ENCODE measurements around the gene NUP160. TPM values are rescaled to one million over a fixed set of nuclear protein-coding genes. Genes with fewer than 3 reads are reported as not detected.
"Not testable (repeated sequence)": the region's sequence is repeated elsewhere in the genome, so short reads cannot be mapped to it uniquely, and the experiment has no call there.

The NUP160 gene
- polyA plus RNA-seq, 3 donors = 10.6 to 15.7 (median 10.9) TPM

DNA sequence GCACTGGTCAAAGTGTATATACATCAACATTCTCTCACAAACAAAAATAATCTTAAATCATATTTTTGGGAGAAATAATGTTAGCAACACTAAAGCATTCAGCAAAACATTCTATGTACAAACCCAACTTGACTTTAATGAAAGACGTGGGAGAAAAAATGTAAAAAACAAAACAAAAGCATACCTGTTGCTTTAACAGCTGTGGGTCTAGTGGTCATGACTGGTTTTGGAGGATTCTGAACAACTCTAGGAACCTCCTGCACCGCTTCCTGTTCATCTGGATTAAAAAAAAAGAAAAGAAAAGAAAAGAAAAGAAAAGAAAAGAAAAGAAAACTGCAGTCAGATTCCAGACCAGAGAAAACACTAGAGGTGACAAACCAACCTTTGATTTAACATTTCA lies 83.1 kb downstream of the NUP160 start:
- peak overlapping the region in 4 of 7 donors; percentile 89 to 94 (median 90) for H3K27ac Mint-ChIP-seq
- Histone ChIP-seq H3K4me1 (ENCODE audit: control insufficient read depth in 1 of 2, insufficient read depth in 2 of 2, low read length in 2 of 2) (peaks cover 17 to 18% of the 10 kb centered on the region in 2 donors), H4K20me1 (ENCODE audit: insufficient read depth, low read length) (peaks cover 22% of the 10 kb centered on the region), H3K4me3 (replicated peaks in 1 of 3; ENCODE audit: low read depth in 2 of 3, low read length in 3 of 3) (no peak overlapping the region), H2AFZ (ENCODE audit: insufficient read depth, low read depth, low read length, poor library complexity, severe bottlenecking) (no peak overlapping the region), H3K9me3 (replicated peaks in 1 of 2; ENCODE audit: control insufficient read depth in 1 of 2, insufficient read depth in 1 of 2, low read length in 2 of 2) (no peaks in the 10 kb centered on the region), H3K27ac (ENCODE audit: low read depth in 1 of 2, low read length in 2 of 2) (peak overlapping the region in 1 of 2 donors; percentile 56), H3K36me3 (replicated peaks in 1 of 2; ENCODE audit: control insufficient read depth in 1 of 2, insufficient read depth in 2 of 2, low read length in 2 of 2) (peaks cover 41 to 49% of the 10 kb centered on the region in 2 donors), H3K79me2 (ENCODE audit: insufficient read depth, low read length) (peaks cover 70% of the 10 kb centered on the region), H3K9ac (ENCODE audit: insufficient read depth, low read length, poor library complexity, severe bottlenecking) (no peak overlapping the region), H3K4me2 (replicated peaks; ENCODE audit: extremely low read depth, low read length, poor library complexity, severe bottlenecking) (no peak overlapping the region), H3K27me3 (ENCODE audit: control insufficient read depth in 2 of 2, insufficient read depth in 2 of 2, low read length in 2 of 2) (no peaks in the 10 kb centered on the region)
- TF ChIP-seq, protein P1, sequence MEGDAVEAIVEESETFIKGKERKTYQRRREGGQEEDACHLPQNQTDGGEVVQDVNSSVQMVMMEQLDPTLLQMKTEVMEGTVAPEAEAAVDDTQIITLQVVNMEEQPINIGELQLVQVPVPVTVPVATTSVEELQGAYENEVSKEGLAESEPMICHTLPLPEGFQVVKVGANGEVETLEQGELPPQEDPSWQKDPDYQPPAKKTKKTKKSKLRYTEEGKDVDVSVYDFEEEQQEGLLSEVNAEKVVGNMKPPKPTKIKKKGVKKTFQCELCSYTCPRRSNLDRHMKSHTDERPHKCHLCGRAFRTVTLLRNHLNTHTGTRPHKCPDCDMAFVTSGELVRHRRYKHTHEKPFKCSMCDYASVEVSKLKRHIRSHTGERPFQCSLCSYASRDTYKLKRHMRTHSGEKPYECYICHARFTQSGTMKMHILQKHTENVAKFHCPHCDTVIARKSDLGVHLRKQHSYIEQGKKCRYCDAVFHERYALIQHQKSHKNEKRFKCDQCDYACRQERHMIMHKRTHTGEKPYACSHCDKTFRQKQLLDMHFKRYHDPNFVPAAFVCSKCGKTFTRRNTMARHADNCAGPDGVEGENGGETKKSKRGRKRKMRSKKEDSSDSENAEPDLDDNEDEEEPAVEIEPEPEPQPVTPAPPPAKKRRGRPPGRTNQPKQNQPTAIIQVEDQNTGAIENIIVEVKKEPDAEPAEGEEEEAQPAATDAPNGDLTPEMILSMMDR (IDR thresholded peaks at IDR 0.05) = no peak
- intact Hi-C loops (cut with micrococcal nuclease) = loop anchor here (5.0 to 10.0 kb wide), 2 partner anchors 123 to 190 kb away; partner anchors contain the start of genes KBTBD4 (in 1 of the 2), MTCH2 (in 1 of the 2) and NDUFS3 (in 1 of the 2)
- peaks cover 0 to 3% (median 0%) of the 10 kb centered on the region in 3 donors for H3K27me3 Mint-ChIP-seq (ENCODE audit: low read depth in 3 of 3)
- peaks cover 19% of the 10 kb centered on the region for H3K4me1 Mint-ChIP-seq
- H3K4me3 Mint-ChIP-seq = peak overlapping the region; percentile 43 to 46
- WGBS (ENCODE audit: insufficient coverage) = no CpG with 5 or more reads among the region's 2 CpGs
- no peaks in the 10 kb centered on the region for H3K9me3 Mint-ChIP-seq
- H3K36me3 Mint-ChIP-seq = peaks cover 26 to 49% of the 10 kb centered on the region in 2 donors
- no peak for DNase-seq

DNA sequence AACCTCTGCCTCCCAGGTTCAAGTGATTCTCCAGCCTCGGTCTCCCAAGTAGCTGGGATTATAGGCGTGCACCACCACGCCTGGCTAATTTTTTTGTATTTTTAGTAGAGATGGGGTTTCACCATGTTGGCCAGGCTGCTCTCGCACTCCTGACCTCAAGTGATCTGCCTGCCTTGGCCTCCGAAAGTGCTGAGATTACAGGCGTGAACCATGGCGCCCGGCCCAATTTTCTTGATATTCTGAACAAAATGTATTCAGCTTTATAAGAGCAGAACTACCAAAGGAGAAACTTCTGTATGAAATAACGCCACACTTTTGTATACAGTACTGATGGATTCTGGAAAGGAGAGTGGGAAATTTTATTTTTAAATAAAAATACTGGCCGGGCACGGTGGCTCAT lies 88.9 kb downstream of the NUP160 start:
- WGBS (ENCODE audit: insufficient coverage) = 94% methylated on average over 7 of the region's 11 CpGs
- H3K9me3 ChIP-seq (replicated peaks in 1 of 2; ENCODE audit: control insufficient read depth in 1 of 2, insufficient read depth in 1 of 2, low read length in 2 of 2); H3K27me3 Mint-ChIP-seq (ENCODE audit: low read depth in 3 of 3); H3K4me2 ChIP-seq (replicated peaks; ENCODE audit: extremely low read depth, low read length, poor library complexity, severe bottlenecking); H3K27ac Mint-ChIP-seq; H3K9me3 Mint-ChIP-seq; H2AFZ ChIP-seq (ENCODE audit: insufficient read depth, low read depth, low read length, poor library complexity, severe bottlenecking); H3K27me3 ChIP-seq (ENCODE audit: control insufficient read depth in 2 of 2, insufficient read depth in 2 of 2, low read length in 2 of 2); H3K4me1 Mint-ChIP-seq; DNase-seq; H3K4me3 Mint-ChIP-seq; H3K9ac ChIP-seq (ENCODE audit: insufficient read depth, low read length, poor library complexity, severe bottlenecking); H3K4me1 ChIP-seq (ENCODE audit: control insufficient read depth in 1 of 2, insufficient read depth in 2 of 2, low read length in 2 of 2); H3K4me3 ChIP-seq (replicated peaks in 1 of 3; ENCODE audit: low read depth in 2 of 3, low read length in 3 of 3); H3K27ac ChIP-seq (ENCODE audit: low read depth in 1 of 2, low read length in 2 of 2); intact Hi-C loops (cut with micrococcal nuclease): not testable (repeated sequence)
- H3K79me2 ChIP-seq (ENCODE audit: insufficient read depth, low read length) = peaks cover 87% of the 10 kb centered on the region
- H3K36me3 ChIP-seq (replicated peaks in 1 of 2; ENCODE audit: control insufficient read depth in 1 of 2, insufficient read depth in 2 of 2, low read length in 2 of 2) = peaks cover 71 to 92% of the 10 kb centered on the region in 2 donors
- H4K20me1 ChIP-seq (ENCODE audit: insufficient read depth, low read length) = peaks cover 59% of the 10 kb centered on the region
- H3K36me3 Mint-ChIP-seq = peaks cover 56 to 90% of the 10 kb centered on the region in 2 donors
